SK-N-SH (cell line): Measurements from ENCODE around the gene HS2ST1. TPM values are rescaled to one million over a fixed set of nuclear protein-coding genes. Genes with fewer than 3 reads are reported as not detected.

Experiments used
- CTCF ChIA-PET: fragments of 300-600, 350-600 bp; formaldehyde crosslinking; extraction: SDS; loops from one replicate; lab custom pipeline; 2021; lab: Yijun Ruan, JAX
- POLR2A ChIA-PET: fragments of 350-600 bp; sonication (Branson Sonifier 250); formaldehyde crosslinking; extraction: SDS; loops from one replicate; lab custom pipeline; 2020; ENCODE audit warnings: antibody characterized with exemption, inconsistent platforms; lab: Yijun Ruan, JAX
- DNase-seq: peaks from one replicate; pipeline ENCODE4 v3.0.0; 2012
- H2AFZ ChIP-seq: fragments of 200-600 bp; sonication (generic); 2 replicates; pipeline ENCODE4 v1.8.1; 2016; ENCODE audit warnings: antibody characterized with exemption, mild to moderate bottlenecking, low read depth
- H3F3A ChIP-seq: fragments of 200-600 bp; sonication (generic); replicated peaks from 2 replicates; pipeline ENCODE3; 2016; ENCODE audit warnings: antibody characterized with exemption, mild to moderate bottlenecking; ENCODE audit not compliant: insufficient read depth
- H3K27ac ChIP-seq, 2 experiments: fragments of 200-500 bp in 1 of 2; fragments of 200-600 bp in 1 of 2; sonication (Bioruptor generic) in 1 of 2; sonication (generic), shearing (Covaris generic) in 1 of 2; 2 replicates each; pipeline versions ENCODE4 v1.5.1 to v1.6.1; 2014 to 2016; ENCODE audit warnings: low read depth in 2 of 2, inconsistent platforms in 1 of 2, low read length in 1 of 2, mild to moderate bottlenecking in 1 of 2, mixed read lengths in 1 of 2
- H3K27me3 ChIP-seq: fragments of 200-600 bp; sonication (generic), shearing (Covaris generic); 2 replicates; pipeline ENCODE4 v1.6.1; 2016; ENCODE audit warnings: mixed run types; ENCODE audit not compliant: insufficient read depth
- H3K36me3 ChIP-seq, 2 experiments: fragments of 200-500 bp in 1 of 2; fragments of 200-600 bp in 1 of 2; sonication (Bioruptor generic) in 1 of 2; sonication (generic) in 1 of 2; replicated peaks in 1 of 2; 2 replicates each; pipeline versions ENCODE3 to v1.5.1; 2014 to 2016; ENCODE audit warnings: low read length in 1 of 2, mild to moderate bottlenecking in 1 of 2; ENCODE audit not compliant: insufficient read depth in 2 of 2, control insufficient read depth in 1 of 2
- H3K4me1 ChIP-seq, 2 experiments: fragments of 200-500 bp in 1 of 2; fragments of 200-600 bp in 1 of 2; sonication (Bioruptor generic) in 1 of 2; sonication (generic), shearing (Covaris generic) in 1 of 2; 2 replicates each; pipeline versions ENCODE4 v1.5.1 to v1.6.1; 2014 to 2016; ENCODE audit warnings: low read depth in 1 of 2, low read length in 1 of 2, mixed run types in 1 of 2; ENCODE audit not compliant: insufficient read depth in 2 of 2, control insufficient read depth in 1 of 2
- H3K4me2 ChIP-seq: fragments of 200-600 bp; sonication (generic), shearing (Covaris generic); 2 replicates; pipeline ENCODE4 v1.6.1; 2017; ENCODE audit warnings: mixed run types
- H3K4me3 ChIP-seq, 2 experiments: fragments of 200-500 bp in 1 of 2; fragments of 200-600 bp in 1 of 2; sonication (Bioruptor generic) in 1 of 2; sonication (generic), shearing (Covaris generic) in 1 of 2; 2 replicates each; pipeline versions ENCODE4 v1.5.1 to v1.8.1; 2014 to 2016; ENCODE audit warnings: low read depth in 2 of 2, inconsistent platforms in 1 of 2, low read length in 1 of 2, mild to moderate bottlenecking in 1 of 2, mixed read lengths in 1 of 2, moderate library complexity in 1 of 2
- H3K79me2 ChIP-seq: fragments of 200-600 bp; sonication (generic); 2 replicates; pipeline ENCODE4 v1.8.1; 2017; ENCODE audit warnings: mild to moderate bottlenecking; ENCODE audit not compliant: insufficient read depth
- H3K9ac ChIP-seq: fragments of 200-600 bp; sonication (generic); 2 replicates; pipeline ENCODE4 v1.6.1; 2017; ENCODE audit warnings: mixed run types
- H3K9me2 ChIP-seq: fragments of 200-600 bp; sonication (generic); 2 replicates; pipeline ENCODE4 v1.6.1; 2017; ENCODE audit warnings: mixed run types
- H3K9me3 ChIP-seq: fragments of 200-600 bp; sonication (generic); 2 replicates; pipeline ENCODE4 v1.6.1; 2017; ENCODE audit warnings: mixed run types, mild to moderate bottlenecking, moderate library complexity
- H4K20me1 ChIP-seq: fragments of 200-600 bp; sonication (generic); 2 replicates; pipeline ENCODE4 v1.6.1; 2017; ENCODE audit warnings: mild to moderate bottlenecking, mixed run types; ENCODE audit not compliant: insufficient read depth
- EP300 ChIP-seq, 2 experiments: IDR thresholded peaks; 2 replicates each; pipeline versions ENCODE4 v1.4.0 to v1.6.1; 2012; ENCODE audit warnings: borderline replicate concordance in 1 of 2, low read depth in 1 of 2, low read length in 1 of 2
- FOXJ3 ChIP-seq: sonication (generic); formaldehyde crosslinking; IDR thresholded peaks from 2 replicates; pipeline ENCODE4 v1.5.1; 2020; ENCODE audit warnings: mild to moderate bottlenecking, missing genetic modification reagents
- GATA2 ChIP-seq: sonication (generic); formaldehyde crosslinking; IDR thresholded peaks from 2 replicates; pipeline ENCODE4 v1.5.0; 2020; ENCODE audit warnings: mild to moderate bottlenecking, missing genetic modification reagents
- JUND ChIP-seq: IDR thresholded peaks from 2 replicates; pipeline ENCODE4 v1.4.0; 2012
- NRF1 ChIP-seq: IDR thresholded peaks from 2 replicates; pipeline ENCODE4 v1.6.1; 2012; ENCODE audit warnings: low read depth, mild to moderate bottlenecking, low read length
- PBX3 ChIP-seq: IDR thresholded peaks from 2 replicates; pipeline ENCODE4; 2012
- POLR2AphosphoS5 ChIP-seq: IDR thresholded peaks from 2 replicates; pipeline ENCODE4 v1.6.1; 2012; ENCODE audit warnings: low read depth, low read length
- RCOR1 ChIP-seq: fragments of 150-350 bp; IDR thresholded peaks from 2 replicates; pipeline ENCODE4 v1.6.1; 2017; ENCODE audit warnings: antibody characterized with exemption, low read length
- REST ChIP-seq: IDR thresholded peaks from 2 replicates; pipeline ENCODE4 v1.6.1; 2012; ENCODE audit warnings: mild to moderate bottlenecking, low read depth, low read length, moderate library complexity
- SIN3A ChIP-seq: IDR thresholded peaks from 2 replicates; pipeline ENCODE4 v1.6.1; 2012; ENCODE audit warnings: low read depth, mild to moderate bottlenecking, low read length, moderate library complexity, borderline replicate concordance
- SMC3 ChIP-seq: IDR thresholded peaks from 2 replicates; pipeline ENCODE4 v1.6.1; 2012; ENCODE audit warnings: low read depth, low read length, improper control_type of control experiment
- USF1 ChIP-seq: IDR thresholded peaks from 2 replicates; pipeline ENCODE4 v1.4.0; 2012; ENCODE audit warnings: low read depth, borderline replicate concordance
- YY1 ChIP-seq: IDR thresholded peaks from 2 replicates; pipeline ENCODE4 v1.4.0; 2012; ENCODE audit warnings: low read depth, mild to moderate bottlenecking
- ZBTB33 ChIP-seq: IDR thresholded peaks from 2 replicates; pipeline ENCODE4 v1.4.0; 2012; ENCODE audit warnings: low read depth, borderline replicate concordance
- WGBS: methylation state at CpG from one replicate; pipeline ENCODE4 v1.1.6; 2017; ENCODE audit warnings: low lambda C conversion rate; 5-methylcytosine and 5-hydroxymethylcytosine counted together
- polyA plus RNA-seq, 3 experiments: library from polyadenylated mRNA; depleted of rRNA; stranded (reverse); fragments of >200 nt; gene quantifications; 2 replicates each; pipeline ENCODE4 v1.2.3, GENCODE V29; 2012

Gene HS2ST1
- polyA plus RNA-seq, 1 of the 3 experiments (the other 2 are of a cell fraction), result 16.6 TPM

- 92% methylated on average over 1 of the region's 1 CpG for WGBS
- Histone ChIP-seq H4K20me1 (no peaks in the 10 kb centered on the region), H3K36me3 (no peaks in the 10 kb centered on the region), H3K9me3 (no peaks in the 10 kb centered on the region), H3K4me3 (no peak overlapping the region), H3K4me2 (no peak overlapping the region), H3F3A (peaks cover 5% of the 10 kb centered on the region), H2AFZ (no peak overlapping the region), H3K9ac (no peak overlapping the region), H3K9me2 (no peaks in the 10 kb centered on the region), H3K79me2 (peaks cover 4% of the 10 kb centered on the region), H3K4me1 (no peaks in the 10 kb centered on the region; a peak in 1 of 4 replicates), H3K27ac (no peak overlapping the region), H3K27me3 (no peaks in the 10 kb centered on the region)
- TF ChIP-seq USF1 (no peak), REST (no peak), SMC3 (no peak), EP300 (IDR thresholded peaks at IDR 0.05; ENCODE audit: borderline replicate concordance in 1 of 2, low read depth in 1 of 2, low read length in 1 of 2) (no peak), YY1 (no peak), GATA2 (CRISPR knock-in tag) (no peak), PBX3 (no peak), POLR2AphosphoS5 (no peak), JUND (no peak), ZBTB33 (no peak), RCOR1 (no peak), FOXJ3 (CRISPR knock-in tag) (no peak), SIN3A (no peak), NRF1 (no peak)
- CTCF ChIA-PET, result interaction anchor here (1.1 to 4.2 kb wide), 4 partner anchors 10 to 132 kb away, joined by 3 to 19 read pairs (median 4); no protein-coding TSS in a partner anchor
- POLR2A ChIA-PET, result no interaction called here
- no peak for DNase-seq
These were observed 51.4 kb downstream of the HS2ST1 start for GRCh38 chr1:86965827-86966182.
